Heart left ventricle (tissue), 16 donors: ENCODE results near the gene CIRBP. TPM values are rescaled to one million over a fixed set of nuclear protein-coding genes. Genes with fewer than 3 reads are reported as not detected.

Source experiments
- ATAC-seq, 4 donors: fragments of 200-7000 bp; cut with Tn5 transposase; one replicate each; pipeline ENCODE4 v1.9.1; 2020 to 2022; ENCODE audit warnings: moderate library complexity in 4 of 4, mild to moderate bottlenecking in 3 of 4, moderate number of reproducible peaks in 1 of 4
- DNase-seq, 5 donors: peaks; one replicate each; pipeline ENCODE4 v3.0.0-alpha.2; 2020
- H3K27ac ChIP-seq, 12 donors: fragments of 200-600 bp; sonication (generic) in 4 of 12; one replicate each; pipeline versions ENCODE4 v1.5.0 to v1.8.0; 2016 to 2022; ENCODE audit warnings: mild to moderate bottlenecking in 2 of 12
- H3K27me3 ChIP-seq, 9 donors: fragments of 200-600 bp; sonication (generic) in 2 of 9; one replicate each; pipeline versions ENCODE4 v1.5.1 to v1.8.0; 2016 to 2022; ENCODE audit warnings: mild to moderate bottlenecking in 3 of 9
- H3K36me3 ChIP-seq, 9 donors: fragments of 200-600 bp; sonication (generic) in 2 of 9; one replicate each; pipeline versions ENCODE4 v1.5.0 to v1.8.0; 2018 to 2022; ENCODE audit warnings: mild to moderate bottlenecking in 2 of 9
- H3K4me1 ChIP-seq, 12 donors: fragments of 200-600 bp; sonication (generic) in 4 of 12; one replicate each; pipeline versions ENCODE4 v1.5.0 to v1.8.0; 2016 to 2022; ENCODE audit warnings: mild to moderate bottlenecking in 3 of 12
- H3K4me3 ChIP-seq, 12 donors: fragments of 200-600 bp; sonication (generic) in 4 of 12; one replicate each; pipeline versions ENCODE4 v1.5.0 to v1.8.0; 2017 to 2022; ENCODE audit warnings: mild to moderate bottlenecking in 9 of 12, moderate library complexity in 4 of 12
- H3K9me3 ChIP-seq, 12 donors: fragments of 200-600 bp; sonication (generic) in 4 of 12; one replicate each; pipeline versions ENCODE4 v1.5.0 to v1.8.0; 2016 to 2022; ENCODE audit warnings: mild to moderate bottlenecking in 1 of 12
- CTCF ChIP-seq, 12 donors: fragments of 200-600 bp; sonication (generic) in 4 of 12; IDR thresholded peaks; one replicate each; pipeline versions ENCODE4 v1.5.0 to v1.8.0; 2018 to 2022; ENCODE audit warnings: antibody characterized with exemption in 12 of 12, mild to moderate bottlenecking in 5 of 12
- POLR2A ChIP-seq, 2 donors: fragments of 450-650 bp; IDR thresholded peaks; one replicate each; pipeline ENCODE4 v1.6.1; 2017; ENCODE audit warnings: antibody characterized with exemption in 2 of 2, mild to moderate bottlenecking in 2 of 2, moderate library complexity in 2 of 2
- WGBS, 4 donors: extraction: QIAGEN DNeasy Blood & Tissue Kit in 2 of 4; methylation state at CpG; one replicate each; pipeline versions ENCODE4 v1.1.5 to v1.1.7; 2013 to 2018; 5-methylcytosine and 5-hydroxymethylcytosine counted together
- intact Hi-C, 10 donors: fragments of 100-400 bp; cut with DNase I; formaldehyde crosslinking; loops; one replicate each; pipeline versions ENCODE4 v1.11.1 to v1.14.2; 2022
- polyA plus RNA-seq, 2 donors: library from polyadenylated mRNA; stranded (reverse); fragments of 200-250 nt; gene quantifications; one replicate each; pipeline ENCODE4 v1.2.3, GENCODE V29; 2013
- total RNA-seq, 9 donors: library from RNA; depleted of rRNA in 2 of 9; stranded (reverse); fragments of >200 nt in 2 of 9; fragmentation: NEBNext Ultra II Directional in 3 of 9; extraction: Animal tissue kit (Norgen Biotek cat#: 25700) in 3 of 9; gene quantifications; one replicate each; pipeline versions ENCODE4 v1.1.0 to v1.2.4, GENCODE V29; 2016 to 2023
- donor health status: ischemic (EF 13 %, LVEDD 7.1; RV severe dilation, severe dysfunction).
- donor health status: healthy with polysubstance abuse.
- donor health status: DM: no; HTN: yes; CAD: no.
- donor health status: DM: no; HTN: no; CAD: no.
- donor health status: ischemic (EF 25% LVEDD 6.9; RV normal size, moderate dysfunction).
- donor health status: ischemic (EF 25% LVEDD 5.7; RV mildly dilated, moderate dysfunction).
- donor health status: healthy.
- donor health status: DM: yes; HTN: yes; CAD: no.
- donor health status: ischemic (EF 35%, LVEDD 5.7; RV mildly dilated, moderate dysfunction).
- donor health status: nonischemic (EF 11% LVEDD 7.7; RV severe dilation, severe dysfunction).
- donor health status: DM: yes; HTN: yes; CAD: no.
- donor health status: PGD.
- donor health status: ischemic (EF 29% LVEDD 5.4; RV normal size, mild dysfunction).
- donor health status: nonischemic (EF 23%, LVEDD 6.1; RV moderate dilation, normal function).

Gene CIRBP
- total and polyA plus RNA-seq, 11 donors: 149 to 425 (median 269) TPM

GRCh38 chr19:1220976-1221903, 47.9 kb upstream of the CIRBP start:
- TF ChIP-seq CTCF (IDR thresholded peaks at IDR 0.05) (peak; percentile 54 to 85 (median 72)), POLR2A (IDR thresholded peaks at IDR 0.05) (no peak)
- Histone ChIP-seq H3K4me1 (peaks cover 6 to 69% (median 50%) of the 10 kb centered on the region in 12 donors), H3K27me3 (no peaks in the 10 kb centered on the region), H3K27ac (peak overlapping the region in 9 of 12 donors; percentile 18 to 70 (median 35)), H3K36me3 (peaks cover 0 to 63% (median 56%) of the 10 kb centered on the region in 9 donors), H3K4me3 (no peak overlapping the region), H3K9me3 (no peaks in the 10 kb centered on the region)
- 62 to 65% (median 64%) methylated on average over 30 to 38 of the region's 38 CpGs for WGBS, 4 donors
- intact Hi-C loops: loop anchor here in 2 of 10 donors (1.0 to 2.0 kb wide), 2 partner anchors 19 to 20 kb away; partner anchors contain the start of gene ATP5F1D (in 1 of the 2)
- peak; percentile 73 to 88 (median 84) for DNase-seq
- peak; percentile 62 to 74 (median 66) for ATAC-seq

DNA sequence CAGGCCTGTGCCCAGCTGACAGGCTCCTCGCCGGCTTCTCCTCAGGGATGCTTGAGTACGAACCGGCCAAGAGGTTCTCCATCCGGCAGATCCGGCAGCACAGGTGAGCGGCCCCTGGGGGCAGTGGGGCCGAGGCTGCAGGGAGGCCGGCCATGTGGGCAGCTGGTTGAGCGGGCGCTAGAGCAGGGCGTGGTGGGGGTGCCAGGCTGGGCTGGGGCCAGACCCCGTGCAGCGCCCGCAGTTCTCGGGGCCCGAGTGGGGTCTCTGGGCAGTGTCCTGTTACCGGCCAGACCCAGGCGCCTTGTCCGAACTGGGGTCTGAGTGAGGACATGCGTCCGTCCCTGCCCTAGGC, 47.3 kb upstream of the CIRBP start:
- Histone ChIP-seq H3K4me3 (no peak overlapping the region), H3K36me3 (peaks cover 0 to 69% (median 61%) of the 10 kb centered on the region in 9 donors), H3K9me3 (no peaks in the 10 kb centered on the region), H3K27ac (peak overlapping the region in 9 of 12 donors; percentile 18 to 70 (median 29)), H3K27me3 (no peaks in the 10 kb centered on the region), H3K4me1 (peaks cover 6 to 63% (median 44%) of the 10 kb centered on the region in 12 donors)
- no peak for ATAC-seq
- TF ChIP-seq POLR2A (IDR thresholded peaks at IDR 0.05) (no peak), CTCF (IDR thresholded peaks at IDR 0.05) (no peak)
- no peak for DNase-seq
- WGBS, 4 donors: 88 to 91% (median 89%) methylated on average over 8 to 22 of the region's 22 CpGs
- intact Hi-C loops: loop anchor here in 2 of 10 donors (1.0 to 2.0 kb wide), 2 partner anchors 18 to 19 kb away; partner anchors contain the start of gene ATP5F1D (in 1 of the 2)

GRCh38 chr19:1222394-1222793, 46.7 kb upstream of the CIRBP start:
- TF ChIP-seq CTCF (IDR thresholded peaks at IDR 0.05): no peak
- no peak for TF ChIP-seq POLR2A (IDR thresholded peaks at IDR 0.05)
- Histone ChIP-seq H3K4me1 (peaks cover 6 to 58% (median 40%) of the 10 kb centered on the region in 12 donors), H3K4me3 (no peak overlapping the region), H3K27me3 (no peaks in the 10 kb centered on the region), H3K27ac (peak overlapping the region in 4 of 12 donors; percentile 35 to 70 (median 54)), H3K36me3 (peaks cover 0 to 74% (median 63%) of the 10 kb centered on the region in 9 donors), H3K9me3 (no peaks in the 10 kb centered on the region)
- DNase-seq (no peak), ATAC-seq (no peak)
- 83 to 95% (median 92%) methylated on average over 8 to 14 of the region's 14 CpGs for WGBS, 4 donors
- intact Hi-C loops: no loop called here
